GM21737 (cell line): ENCODE data around the gene MYBBP1A.

Source experiments
- ATAC-seq: cut with Tn5 transposase; IDR thresholded peaks from one replicate; pipeline ENCODE4 v1.9.1; 2021; ENCODE audit warnings: mild to moderate bottlenecking, moderate library complexity; ENCODE audit not compliant: unreplicated experiment

Gene MYBBP1A

DNA sequence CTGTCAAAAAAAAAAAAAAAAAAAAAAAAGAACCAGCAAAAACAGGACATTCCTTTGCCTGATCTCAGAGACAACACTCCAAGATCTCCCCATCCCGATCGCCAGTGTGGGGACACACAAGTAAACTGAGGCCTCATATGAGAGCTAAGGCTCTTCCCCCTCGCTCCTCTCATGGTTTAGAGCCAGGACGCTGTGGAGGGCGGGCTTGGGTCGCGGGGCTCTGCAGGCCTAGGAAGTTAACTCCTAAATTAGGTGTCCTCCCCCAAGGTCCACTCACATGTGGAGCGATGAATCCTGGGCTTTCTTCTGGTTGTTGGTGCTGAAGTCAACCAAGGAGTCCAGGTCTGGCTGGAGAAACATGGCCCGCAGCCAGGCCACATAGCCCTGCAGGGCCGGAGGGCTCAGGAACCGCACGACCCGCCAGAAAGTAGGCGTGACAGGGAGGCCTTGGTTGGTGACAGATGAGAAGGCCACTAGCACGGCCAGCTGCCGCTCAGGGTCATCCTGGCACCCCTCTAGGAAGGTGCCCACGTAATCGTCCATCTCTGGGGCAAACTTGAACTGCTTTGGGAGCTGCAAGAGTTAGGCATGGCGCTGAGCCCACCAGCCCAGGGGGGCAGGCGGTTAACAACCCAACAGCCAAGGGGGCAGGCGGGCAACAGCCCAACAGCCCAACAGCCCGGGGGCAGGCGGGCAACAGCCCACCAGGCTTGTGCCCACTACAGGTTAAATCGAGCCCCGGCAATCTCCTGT is 5.2 kb downstream of the MYBBP1A start:
- no peak for ATAC-seq

DNA sequence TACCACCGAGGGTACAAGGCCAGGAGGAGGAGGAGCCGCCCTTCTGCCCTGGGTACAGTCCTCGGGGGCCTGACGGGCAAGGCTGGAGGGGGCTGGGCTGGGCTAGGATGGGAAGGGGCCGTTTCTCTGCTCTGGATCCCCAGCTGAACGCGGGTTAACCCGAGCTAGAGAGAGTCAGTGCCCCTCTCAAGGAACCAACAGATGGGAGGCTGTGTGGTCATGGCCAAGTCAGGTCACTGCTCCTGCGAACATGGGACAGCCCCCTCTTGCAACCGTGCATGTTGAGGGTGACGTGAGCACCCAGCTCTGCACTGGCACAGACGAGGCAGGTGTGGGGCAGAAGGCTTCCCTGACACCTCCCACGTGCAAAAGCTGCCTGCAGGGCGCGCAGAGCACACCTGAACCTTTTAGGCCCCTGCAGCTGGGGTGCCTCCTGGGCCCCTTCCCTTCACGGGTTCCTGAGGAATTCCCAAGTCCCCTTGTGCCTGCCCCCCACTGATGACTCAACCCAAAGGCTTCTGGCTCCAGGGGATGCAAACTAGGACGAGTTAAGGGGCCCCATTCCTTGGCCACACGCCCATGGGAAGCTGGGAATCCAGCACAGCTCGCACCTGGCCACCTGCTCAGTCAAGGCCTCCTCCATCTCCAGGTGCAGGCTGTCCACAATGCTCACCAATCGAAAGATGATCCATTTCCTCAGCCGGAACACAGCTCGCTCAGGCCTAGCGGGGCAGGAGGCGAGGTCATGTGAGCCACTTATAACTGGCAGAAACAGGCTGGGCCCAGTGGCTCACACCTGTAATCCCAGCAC is 6.3 kb downstream of the MYBBP1A start:
- no peak for ATAC-seq

DNA sequence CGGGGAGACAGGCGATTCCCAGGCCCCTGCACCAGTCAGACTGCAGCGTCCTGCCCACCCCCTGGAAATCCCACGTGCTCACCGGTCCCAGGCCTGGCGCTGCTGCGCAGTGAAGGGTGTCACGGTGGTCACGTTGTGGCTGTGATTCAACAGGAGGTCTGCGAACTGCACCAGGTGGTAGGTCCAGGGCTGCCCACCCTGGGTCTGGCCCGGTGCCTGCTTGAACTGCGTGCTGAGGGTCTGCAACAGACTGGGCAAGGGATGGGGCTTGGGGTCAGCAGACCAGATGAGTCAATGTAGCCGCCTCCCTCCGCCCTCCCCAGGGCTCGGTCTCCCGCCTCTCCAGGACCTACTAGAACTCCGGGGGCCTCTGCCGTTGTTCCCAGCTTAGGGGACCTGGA is 7.1 kb downstream of the MYBBP1A start:
- ATAC-seq = no peak

DNA sequence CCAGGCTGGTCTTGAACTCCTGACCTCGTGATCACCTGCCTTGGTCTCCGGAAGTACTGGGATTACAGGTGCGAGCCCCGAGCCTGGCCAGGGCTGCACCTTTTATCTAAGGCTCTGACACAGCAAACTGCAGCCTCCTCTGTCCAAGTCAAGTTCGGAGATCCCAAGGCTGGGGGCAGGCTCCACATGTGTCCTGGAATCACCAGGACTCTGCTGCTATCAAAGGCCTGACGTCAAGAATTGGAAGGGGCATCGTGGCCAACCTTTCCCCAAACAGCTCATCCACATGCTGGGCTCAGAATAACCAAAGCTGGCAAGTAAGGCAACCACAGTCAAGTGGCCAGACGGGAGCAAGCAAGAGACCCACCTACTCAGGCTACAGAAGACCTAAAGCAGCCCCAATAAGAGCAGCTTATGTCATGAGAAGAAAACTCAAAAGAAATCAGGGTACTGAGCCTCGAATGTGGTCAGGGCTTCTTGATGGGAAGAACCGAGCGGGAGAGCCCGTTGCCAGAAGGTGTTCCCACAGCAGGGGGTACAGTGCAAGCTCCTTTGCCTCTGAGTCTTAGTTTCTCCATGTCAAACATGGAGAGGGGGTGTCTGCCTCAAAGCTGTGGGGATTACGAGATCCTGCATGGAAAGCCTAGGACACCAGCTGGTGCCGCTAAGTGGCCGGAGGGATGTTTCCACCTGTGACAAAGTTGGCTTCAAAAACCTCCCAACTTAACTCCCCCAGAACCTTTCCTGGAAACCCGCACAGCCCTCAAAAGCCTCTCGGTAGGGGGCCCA is 7.9 kb downstream of the MYBBP1A start:
- ATAC-seq = no peak

DNA sequence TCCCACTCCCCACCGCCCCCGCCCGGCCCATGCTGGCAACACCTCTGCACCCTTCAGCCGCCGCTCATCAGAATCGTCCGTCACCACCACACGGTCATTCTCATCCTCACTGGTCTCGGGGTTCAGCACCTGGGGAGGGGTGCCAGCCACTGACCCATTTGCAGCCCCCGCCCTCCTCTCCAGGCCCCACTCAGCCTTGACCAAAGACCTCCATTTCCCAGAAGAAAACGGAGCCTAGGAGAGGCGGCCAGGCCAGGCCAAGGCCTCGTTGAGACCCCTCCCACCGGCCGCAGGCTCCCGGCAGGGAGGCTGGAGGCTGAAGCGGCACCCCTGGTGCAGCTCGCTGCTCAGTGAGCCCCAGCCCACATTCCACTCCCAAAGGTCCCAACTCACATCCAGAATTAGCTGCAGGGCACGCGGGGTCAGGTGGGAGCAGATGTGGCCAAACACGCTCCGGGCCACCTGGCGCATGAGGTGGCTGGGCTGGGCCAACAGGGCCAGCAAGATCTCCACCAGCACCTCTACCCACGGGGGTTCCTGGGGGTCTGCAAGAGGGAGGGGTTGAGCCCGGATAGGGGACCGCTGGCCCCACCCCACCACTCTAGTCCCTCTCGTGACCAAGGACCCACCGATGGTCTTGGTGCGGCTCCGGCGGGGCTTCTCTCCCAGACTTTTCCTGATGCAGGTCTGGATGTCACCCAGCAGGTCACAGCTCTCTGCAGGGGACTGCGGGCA is 9.8 kb downstream of the MYBBP1A start:
- no peak for ATAC-seq

DNA sequence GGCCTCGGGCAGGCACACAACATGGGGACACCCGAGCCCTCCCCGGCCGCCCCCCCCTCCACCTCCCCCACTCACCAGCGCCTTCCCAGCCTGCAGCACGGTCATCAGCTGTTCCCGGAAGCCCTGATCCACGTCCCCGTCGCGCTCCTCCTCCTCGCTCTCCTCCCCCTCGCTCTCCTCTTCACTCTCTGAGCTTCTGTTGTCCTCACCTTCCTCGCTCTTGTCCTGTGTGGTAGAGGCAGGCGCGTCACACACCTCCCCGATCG is 10.3 kb downstream of the MYBBP1A start:
- no peak for ATAC-seq

DNA sequence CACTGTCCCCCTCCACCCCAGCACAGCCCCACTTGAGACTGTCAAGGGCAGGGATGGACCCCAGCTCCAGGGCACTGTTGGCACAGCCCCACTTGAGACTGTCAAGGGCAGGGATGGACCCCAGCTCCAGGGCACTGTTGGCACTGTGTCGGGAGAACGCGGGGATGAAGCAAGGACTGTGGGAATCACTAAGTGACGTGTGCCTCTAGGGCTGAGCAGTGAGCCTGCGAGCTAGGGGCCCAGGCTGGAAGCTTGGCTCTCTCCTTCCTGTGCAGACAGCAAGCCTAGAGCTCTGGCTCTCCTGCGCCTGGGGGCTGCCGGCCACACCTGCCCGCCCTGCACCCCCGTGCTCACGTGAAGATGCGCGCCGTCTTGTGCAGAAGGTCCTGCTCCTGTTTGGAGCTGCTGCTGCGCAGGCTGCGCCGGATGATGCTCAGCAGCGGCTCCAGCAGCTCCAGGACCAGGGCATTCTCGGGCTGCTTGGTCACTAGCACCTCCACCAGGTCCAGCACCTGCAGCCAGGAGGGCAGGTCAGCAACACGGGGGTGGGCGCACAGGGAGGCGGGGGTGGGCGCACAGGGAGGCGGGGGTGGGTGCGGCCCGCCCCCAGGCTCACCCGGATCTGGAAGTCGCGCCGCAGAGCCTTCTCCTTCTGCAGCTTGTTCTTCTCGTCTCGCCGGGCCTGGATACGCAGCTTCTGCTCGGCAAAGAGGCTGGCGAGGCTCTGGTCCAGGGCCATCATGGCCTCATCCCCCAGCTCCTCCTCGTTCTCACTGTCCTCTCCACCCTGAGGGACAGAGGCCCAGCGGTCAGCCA is 10.8 kb downstream of the MYBBP1A start:
- ATAC-seq = no peak

DNA sequence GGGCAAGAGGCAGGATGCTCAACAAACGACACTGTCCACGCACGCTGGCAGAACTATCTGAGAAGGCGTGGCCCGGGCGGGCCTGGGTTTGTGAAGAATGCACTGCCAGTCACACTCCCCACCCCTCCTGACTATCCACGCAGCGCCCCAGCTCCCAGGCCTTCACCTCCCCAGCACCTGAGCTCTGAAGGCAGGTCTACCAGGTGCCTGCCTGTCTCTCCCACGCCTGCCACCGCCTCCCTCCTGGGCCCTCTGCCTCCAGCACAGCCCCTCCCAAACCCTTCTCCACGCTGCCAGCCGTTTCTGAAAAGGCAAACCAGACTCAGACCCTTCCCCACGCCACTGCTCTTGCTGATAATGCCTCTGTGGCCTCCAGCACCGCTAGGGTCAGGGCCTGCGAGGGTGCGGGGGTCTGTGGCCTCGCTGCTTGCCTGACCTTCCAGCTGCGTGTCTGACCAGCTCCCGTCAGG is 11.6 kb downstream of the MYBBP1A start:
- no peak for ATAC-seq

DNA sequence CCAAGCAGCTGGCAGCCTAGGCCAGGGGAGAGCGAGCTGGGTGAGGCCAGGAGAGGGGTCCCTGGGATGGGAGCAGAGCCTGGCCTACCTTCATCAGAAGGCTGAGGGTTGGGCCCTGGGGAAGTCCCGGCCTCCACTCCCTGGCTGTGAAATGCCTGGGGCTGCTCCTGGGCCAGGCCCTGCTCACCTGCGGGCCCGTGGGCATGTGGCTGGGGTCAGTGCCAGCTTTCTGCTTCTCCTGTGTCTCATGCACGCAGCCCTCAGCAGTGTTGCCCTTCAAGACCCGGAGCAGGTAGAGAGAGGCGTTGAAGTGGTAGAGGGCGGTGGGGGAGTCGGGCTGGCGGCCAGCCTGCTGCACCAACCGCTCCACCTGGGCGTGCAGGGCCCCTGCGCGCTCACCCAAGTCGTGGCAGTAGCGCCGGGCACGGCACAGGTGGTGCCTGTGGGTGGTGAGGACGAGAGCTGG is 12.4 kb downstream of the MYBBP1A start:
- ATAC-seq = no peak

DNA sequence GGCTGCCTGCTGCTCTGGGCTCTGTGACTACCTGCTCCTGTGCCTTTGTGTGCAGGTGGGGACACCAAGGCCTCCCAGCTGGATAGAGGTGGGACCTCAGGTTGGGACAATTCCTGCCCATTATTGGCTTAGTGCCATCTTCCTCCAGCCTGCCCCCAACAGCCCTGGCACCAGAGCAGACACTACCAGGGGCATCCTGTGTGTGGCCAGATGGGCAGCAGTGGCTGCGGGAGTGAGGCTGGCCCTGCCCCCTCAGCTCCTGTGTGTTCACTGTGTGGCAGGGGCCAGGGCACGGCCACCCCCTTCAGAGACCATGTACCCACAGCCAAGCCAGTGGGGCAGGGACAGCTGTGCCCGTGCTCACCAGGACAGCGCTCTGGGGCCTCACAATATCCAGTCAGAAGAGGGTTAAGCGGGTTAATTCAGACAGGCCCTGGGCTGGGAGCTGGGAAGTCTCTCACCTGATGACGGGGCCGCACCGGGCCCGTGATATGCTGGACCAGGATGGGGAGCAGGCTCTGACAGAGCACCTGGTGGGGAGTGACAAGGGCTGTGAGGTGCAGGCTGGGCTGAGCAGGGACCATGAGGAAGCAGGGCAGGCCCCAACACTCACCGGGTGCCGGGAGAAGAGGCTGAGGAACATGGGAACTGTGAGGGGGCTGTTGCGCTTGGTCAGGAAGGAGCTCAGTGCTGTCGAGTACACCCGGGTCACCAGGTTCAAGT is 13.0 kb downstream of the MYBBP1A start:
- no peak for ATAC-seq

DNA sequence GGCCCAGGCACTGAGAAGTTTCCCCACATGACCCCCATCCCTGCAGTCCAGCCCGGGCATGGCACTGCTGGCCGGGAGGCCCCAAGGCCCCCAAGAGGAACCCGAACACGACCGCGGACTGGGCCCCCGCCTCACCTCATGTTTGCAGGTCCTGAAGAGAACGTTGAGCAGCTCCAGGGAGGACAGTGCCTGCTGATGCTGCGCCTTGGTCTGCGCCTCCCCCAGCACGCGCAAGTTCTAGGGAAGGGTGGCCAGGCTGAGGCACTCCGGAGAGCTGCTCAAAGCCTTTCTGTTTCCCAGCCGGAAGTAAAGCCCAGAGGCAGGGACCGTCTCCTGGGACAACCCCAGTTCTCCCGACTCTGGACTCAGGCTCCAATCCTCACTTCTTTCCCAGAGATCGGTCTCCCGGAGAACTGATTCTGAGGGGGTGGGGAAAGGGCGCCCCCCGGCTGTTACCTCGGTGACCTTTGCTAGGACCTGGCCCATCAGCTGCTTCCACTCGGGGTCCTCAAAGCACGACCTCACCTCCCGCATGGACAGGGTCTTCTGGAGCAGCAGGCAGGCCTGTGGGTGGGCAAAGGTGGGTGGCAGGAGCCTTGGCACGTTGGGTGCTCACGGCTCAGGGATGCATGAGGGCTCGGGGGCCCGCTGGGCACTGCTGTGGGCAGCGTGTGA is 13.7 kb downstream of the MYBBP1A start:
- ATAC-seq = no peak

DNA sequence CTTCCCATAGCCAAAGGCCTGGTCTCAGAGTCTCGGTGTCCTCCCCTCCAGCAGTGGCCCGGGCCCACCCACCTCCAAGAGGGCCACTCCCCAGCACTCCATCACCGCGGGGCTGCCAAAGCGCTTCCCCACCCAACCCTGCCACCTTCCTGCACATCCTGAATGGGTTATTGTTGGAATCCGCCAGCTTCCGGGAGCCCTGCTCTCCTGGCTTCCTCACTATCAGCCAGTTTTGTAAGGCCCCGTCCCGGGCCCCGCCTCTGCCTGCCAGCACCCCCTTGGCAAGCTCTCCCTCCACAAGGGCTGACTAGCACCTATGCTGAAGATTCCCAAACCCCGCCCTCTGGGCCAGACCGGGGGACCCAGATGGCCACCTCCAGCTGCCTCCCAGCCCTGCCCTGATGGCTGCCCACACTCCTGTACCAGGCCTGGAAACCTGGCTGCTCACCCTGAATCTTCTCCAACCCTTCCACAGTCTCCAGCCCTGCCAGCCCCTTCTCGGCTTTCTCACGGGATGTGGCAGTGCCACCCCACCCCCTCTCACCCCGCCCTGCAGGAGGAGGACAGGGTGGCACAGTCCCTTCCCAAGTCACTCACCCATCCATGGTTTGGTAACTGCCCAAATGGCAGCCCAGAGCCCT is 14.4 kb downstream of the MYBBP1A start:
- no peak for ATAC-seq

DNA sequence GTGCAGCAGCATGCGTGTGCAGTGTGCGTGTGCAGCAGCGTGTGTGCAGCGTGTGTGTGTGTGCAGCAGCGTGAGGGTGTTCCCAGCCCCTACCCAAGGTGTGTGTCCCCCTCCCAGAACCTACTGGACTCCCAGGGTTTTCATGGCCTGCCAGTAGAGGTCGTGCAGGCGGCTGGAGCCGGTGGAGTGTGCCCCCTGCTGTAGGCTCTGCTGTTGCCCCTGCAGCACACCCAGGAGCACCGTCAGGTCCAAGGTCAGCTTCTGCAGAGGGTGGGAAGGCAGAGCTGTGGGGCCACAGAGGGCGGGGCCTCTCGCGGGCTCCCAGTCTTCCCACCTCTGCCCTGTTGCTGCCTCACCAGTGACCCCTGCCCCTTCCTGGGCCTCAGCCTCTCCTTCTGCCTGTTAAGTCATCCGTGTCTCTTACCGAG is 14.9 kb downstream of the MYBBP1A start:
- no peak for ATAC-seq

DNA sequence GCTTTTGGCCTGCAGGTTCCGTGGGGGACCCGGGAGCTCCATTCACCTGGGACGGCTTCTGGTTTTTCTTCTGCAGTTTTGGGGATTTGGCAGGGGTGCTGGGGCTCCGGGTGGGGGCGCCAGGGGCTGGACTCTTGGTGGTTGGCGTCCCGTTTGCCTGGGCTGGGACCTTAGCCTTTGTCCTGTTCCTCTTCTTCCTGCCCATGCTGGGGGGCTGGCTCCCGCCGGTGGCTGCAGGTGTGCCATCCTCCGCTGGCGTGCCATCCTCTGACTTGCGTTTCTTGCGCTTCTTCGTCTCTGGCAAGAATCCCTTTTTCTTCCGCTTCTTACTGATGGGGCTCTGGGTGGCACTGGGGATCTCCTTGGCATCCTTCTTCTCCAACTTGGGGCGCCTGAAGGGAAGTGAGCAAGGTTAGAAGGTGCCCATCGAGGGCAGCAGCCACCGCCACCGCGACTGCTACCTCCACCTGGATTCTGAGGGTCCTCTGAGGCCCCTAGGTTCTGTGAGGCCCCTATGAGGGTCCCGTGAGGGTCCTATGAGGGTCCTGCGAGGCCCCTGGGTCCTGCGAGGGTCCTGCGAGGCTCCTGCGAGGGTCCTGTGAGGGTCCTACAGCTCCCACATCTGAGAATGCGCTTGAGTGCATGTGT is 15.5 kb downstream of the MYBBP1A start:
- ATAC-seq = no peak

DNA sequence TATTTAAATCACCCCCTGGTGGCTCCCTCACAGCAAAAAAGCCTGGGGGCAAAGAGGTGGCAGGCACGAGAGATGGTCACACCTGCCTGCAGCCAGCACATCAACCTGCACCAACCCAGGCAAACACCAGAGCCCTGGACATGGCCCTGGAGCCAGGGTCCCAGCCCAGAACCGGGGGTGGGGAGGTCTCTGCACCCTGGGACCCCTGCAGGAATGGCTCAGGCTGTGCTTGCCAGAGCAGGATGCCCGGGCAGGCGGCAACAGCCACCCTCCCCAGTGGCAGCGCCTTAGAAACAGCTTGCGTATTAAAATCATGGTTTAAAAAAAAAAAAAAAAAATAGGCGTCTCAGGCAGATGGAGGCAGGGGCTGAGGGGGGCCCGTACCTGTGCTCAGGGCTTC is 16.2 kb downstream of the MYBBP1A start:
- ATAC-seq = no peak

DNA sequence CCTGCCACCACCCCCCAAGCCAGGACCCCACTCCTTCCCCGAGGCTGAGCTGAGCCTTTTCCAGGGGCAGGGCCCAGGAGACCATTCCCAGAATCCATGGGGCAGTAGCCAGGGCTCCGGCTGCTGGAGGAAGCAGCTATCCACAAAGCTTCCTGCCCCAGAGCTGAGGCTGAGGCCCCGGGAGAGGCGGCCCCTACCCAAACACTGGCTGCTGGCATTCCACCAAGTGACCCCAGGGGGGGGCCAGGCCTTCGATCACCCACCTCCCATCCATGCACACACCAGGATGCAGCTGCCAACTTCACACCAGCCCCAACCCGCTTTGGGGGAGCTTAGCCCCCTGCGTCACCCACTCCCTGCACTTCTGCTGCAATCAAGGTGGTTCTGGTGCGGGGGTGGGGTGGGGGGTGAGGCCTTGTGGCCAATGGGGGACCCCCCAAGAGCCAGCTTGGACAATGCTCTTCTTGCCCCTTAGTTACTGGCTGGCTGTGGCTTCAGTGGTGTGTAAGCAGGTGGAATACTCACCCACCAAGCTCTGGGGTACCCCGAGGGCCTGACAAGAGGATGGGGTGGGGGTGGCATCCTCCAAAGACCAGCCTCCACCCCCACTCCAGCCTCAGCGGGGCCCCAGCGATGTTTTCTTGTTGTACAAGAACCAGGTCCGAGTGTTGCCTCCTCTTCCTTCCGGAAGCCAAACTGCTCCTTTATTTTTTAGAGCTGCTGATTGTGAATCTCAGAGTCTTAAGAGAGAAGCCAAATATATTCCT is 16.8 kb downstream of the MYBBP1A start:
- no peak for ATAC-seq
